Karpas-422 (cell line): ENCODE results near the gene ZNF556. TPM values are rescaled to one million over a fixed set of nuclear protein-coding genes. Genes with fewer than 3 reads are reported as not detected.
"Not testable (repeated sequence)": the region's sequence is repeated elsewhere in the genome, so short reads cannot be mapped to it uniquely, and the experiment has no call there.

Experiments
- DNase-seq: peaks from one replicate; pipeline ENCODE4 v3.0.0-alpha.2; 2015
- H2AFZ ChIP-seq: fragments of 200-600 bp; sonication (generic); 2 replicates; pipeline ENCODE4 v1.6.1; 2014; ENCODE audit warnings: antibody characterized with exemption, low read length, mixed read lengths
- H3K27ac ChIP-seq: fragments of 200-600 bp; sonication (generic); 2 replicates; pipeline ENCODE4 v1.5.1; 2014; ENCODE audit warnings: mild to moderate bottlenecking, low read length, moderate library complexity
- H3K27me3 ChIP-seq: fragments of 200-600 bp; sonication (generic); 2 replicates; pipeline ENCODE4 v1.6.1; 2014; ENCODE audit warnings: low read length, mixed read lengths
- H3K36me3 ChIP-seq: fragments of 200-600 bp; sonication (generic); 2 replicates; pipeline ENCODE4 v1.6.1; 2014; ENCODE audit warnings: low read length, mixed read lengths; ENCODE audit not compliant: insufficient read depth
- H3K4me1 ChIP-seq: fragments of 200-600 bp; sonication (generic); 2 replicates; pipeline ENCODE4 v1.6.1; 2014; ENCODE audit warnings: mild to moderate bottlenecking, low read length, mixed read lengths
- H3K4me2 ChIP-seq: fragments of 200-600 bp; sonication (generic); 2 replicates; pipeline ENCODE4 v1.6.1; 2014; ENCODE audit warnings: low read length, low read depth, mild to moderate bottlenecking; ENCODE audit not compliant: poor library complexity, severe bottlenecking
- H3K4me3 ChIP-seq: fragments of 200-600 bp; sonication (generic); 2 replicates; pipeline ENCODE4 v1.5.1; 2014; ENCODE audit warnings: mild to moderate bottlenecking, antibody characterized with exemption, low read length, mixed read lengths
- H3K79me2 ChIP-seq: fragments of 200-600 bp; sonication (generic); 2 replicates; pipeline ENCODE4 v1.6.1; 2014; ENCODE audit warnings: mild to moderate bottlenecking, low read length, mixed read lengths
- H3K9ac ChIP-seq: fragments of 200-600 bp; sonication (generic); 2 replicates; pipeline ENCODE4 v1.6.0; 2014; ENCODE audit warnings: low read length
- H3K9me2 ChIP-seq: fragments of 200-600 bp; sonication (generic), shearing (Covaris generic); replicated peaks from 2 replicates; pipeline ENCODE4 v1.6.0; 2014; ENCODE audit warnings: mild to moderate bottlenecking, low read length, moderate library complexity; ENCODE audit not compliant: insufficient read depth
- H3K9me3 ChIP-seq: fragments of 300-700, 200-600 bp; sonication (generic); 2 replicates; pipeline ENCODE4 v1.6.1; 2014; ENCODE audit warnings: low read length, mixed read lengths
- H4K20me1 ChIP-seq: fragments of 200-600 bp; sonication (generic); 2 replicates; pipeline ENCODE4 v1.6.1; 2014; ENCODE audit warnings: mild to moderate bottlenecking, antibody characterized with exemption, low read length, low read depth; ENCODE audit not compliant: insufficient read depth
- total RNA-seq: library from RNA; depleted of rRNA; stranded (reverse); fragments of >200 nt; shearing (Covaris generic); gene quantifications from 2 replicates; pipeline ENCODE4 v1.2.3, GENCODE V29; 2014; ENCODE audit warnings: low replicate concordance

The ZNF556 gene
- total RNA-seq, 1 experiment from 2014 or later: not detected

GRCh38 chr19:2887391-2887914 is 20.3 kb downstream of the ZNF556 start:
- DNase-seq: peak; percentile 80
- H3K9me3 ChIP-seq: no peaks in the 10 kb centered on the region
- H4K20me1 ChIP-seq: no peaks in the 10 kb centered on the region
- H3K27me3 ChIP-seq: no peaks in the 10 kb centered on the region
- H3K4me2 ChIP-seq: no peak overlapping the region
- H3K4me1 ChIP-seq: no peaks in the 10 kb centered on the region
- H2AFZ ChIP-seq: no peak overlapping the region
- no peaks in the 10 kb centered on the region for H3K79me2 ChIP-seq
- H3K9me2 ChIP-seq: no peaks in the 10 kb centered on the region
- no peak overlapping the region for H3K27ac ChIP-seq
- H3K36me3 ChIP-seq: no peaks in the 10 kb centered on the region
- H3K9ac ChIP-seq: no peak overlapping the region
- no peak overlapping the region for H3K4me3 ChIP-seq

DNA sequence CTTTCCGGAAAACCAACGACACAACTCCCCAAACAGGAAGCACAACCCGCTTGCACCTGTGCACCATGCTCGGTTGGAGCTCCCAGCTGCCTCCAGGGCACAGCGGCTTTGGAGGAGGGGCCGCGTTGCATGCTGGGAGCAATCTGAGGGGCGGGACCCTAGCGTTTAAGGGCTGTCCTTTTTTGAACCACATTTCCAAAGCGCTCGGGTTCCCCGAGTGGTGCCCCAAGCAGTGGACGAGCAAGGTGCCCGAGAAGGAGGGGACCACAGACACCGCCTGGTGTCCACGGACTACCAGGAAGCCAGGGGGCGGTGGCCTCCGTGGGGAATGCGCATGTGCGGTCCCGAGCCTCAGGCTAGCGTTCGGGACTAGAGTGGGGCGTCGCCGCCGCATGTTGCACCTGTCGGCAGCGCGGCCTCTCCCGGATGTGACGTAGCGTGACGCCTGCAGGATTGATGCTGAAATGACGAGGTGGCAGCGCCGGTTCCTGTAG is 21.6 kb downstream of the ZNF556 start:
- Histone ChIP-seq H2AFZ (no peak overlapping the region), H4K20me1 (no peaks in the 10 kb centered on the region), H3K27me3 (no peaks in the 10 kb centered on the region), H3K36me3 (no peaks in the 10 kb centered on the region), H3K79me2 (no peaks in the 10 kb centered on the region), H3K9ac (no peak overlapping the region), H3K4me2 (no peak overlapping the region), H3K4me3 (no peak overlapping the region), H3K27ac (no peak overlapping the region), H3K9me2 (no peaks in the 10 kb centered on the region), H3K9me3 (no peaks in the 10 kb centered on the region), H3K4me1 (no peaks in the 10 kb centered on the region)
- no peak for DNase-seq

DNA sequence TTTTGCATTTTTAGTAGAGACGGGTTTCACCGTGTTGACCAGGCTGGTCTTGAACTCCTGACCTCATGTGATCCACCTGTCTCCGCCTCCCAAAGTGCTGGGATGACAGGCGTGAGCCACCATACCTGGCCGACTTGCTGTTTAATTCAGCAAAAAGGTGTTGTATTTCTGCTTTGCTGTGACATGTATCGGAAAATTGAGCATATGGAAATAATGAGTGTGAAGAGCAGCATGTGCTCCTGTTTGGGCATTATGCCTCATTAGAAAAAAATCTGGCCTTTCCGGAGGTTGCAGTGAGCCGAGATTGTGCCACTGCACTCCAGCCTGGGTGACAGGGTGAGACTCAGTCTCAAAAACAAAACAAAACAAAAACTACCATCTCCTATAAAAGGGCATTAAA is 23.4 kb downstream of the ZNF556 start:
- H3K36me3 ChIP-seq, H4K20me1 ChIP-seq, H3K27me3 ChIP-seq, H3K4me2 ChIP-seq, H3K9me3 ChIP-seq, H3K4me1 ChIP-seq, H2AFZ ChIP-seq, H3K27ac ChIP-seq, H3K9me2 ChIP-seq, DNase-seq, H3K9ac ChIP-seq, H3K4me3 ChIP-seq, H3K79me2 ChIP-seq: not testable (repeated sequence)

GRCh38 chr19:2896694-2897093 is 29.6 kb downstream of the ZNF556 start:
- Histone ChIP-seq H3K9ac (no peak overlapping the region), H3K4me2 (no peak overlapping the region), H3K4me1 (peaks cover 1% of the 10 kb centered on the region), H3K27ac (no peak overlapping the region), H3K36me3 (no peaks in the 10 kb centered on the region), H4K20me1 (no peaks in the 10 kb centered on the region), H2AFZ (no peak overlapping the region), H3K9me3 (peaks cover 3% of the 10 kb centered on the region; the same call in 1 of the 2 replicates), H3K4me3 (no peak overlapping the region), H3K9me2 (no peaks in the 10 kb centered on the region), H3K79me2 (peaks cover 8% of the 10 kb centered on the region; the same call in 1 of the 2 replicates), H3K27me3 (no peaks in the 10 kb centered on the region)
- DNase-seq: no peak

DNA sequence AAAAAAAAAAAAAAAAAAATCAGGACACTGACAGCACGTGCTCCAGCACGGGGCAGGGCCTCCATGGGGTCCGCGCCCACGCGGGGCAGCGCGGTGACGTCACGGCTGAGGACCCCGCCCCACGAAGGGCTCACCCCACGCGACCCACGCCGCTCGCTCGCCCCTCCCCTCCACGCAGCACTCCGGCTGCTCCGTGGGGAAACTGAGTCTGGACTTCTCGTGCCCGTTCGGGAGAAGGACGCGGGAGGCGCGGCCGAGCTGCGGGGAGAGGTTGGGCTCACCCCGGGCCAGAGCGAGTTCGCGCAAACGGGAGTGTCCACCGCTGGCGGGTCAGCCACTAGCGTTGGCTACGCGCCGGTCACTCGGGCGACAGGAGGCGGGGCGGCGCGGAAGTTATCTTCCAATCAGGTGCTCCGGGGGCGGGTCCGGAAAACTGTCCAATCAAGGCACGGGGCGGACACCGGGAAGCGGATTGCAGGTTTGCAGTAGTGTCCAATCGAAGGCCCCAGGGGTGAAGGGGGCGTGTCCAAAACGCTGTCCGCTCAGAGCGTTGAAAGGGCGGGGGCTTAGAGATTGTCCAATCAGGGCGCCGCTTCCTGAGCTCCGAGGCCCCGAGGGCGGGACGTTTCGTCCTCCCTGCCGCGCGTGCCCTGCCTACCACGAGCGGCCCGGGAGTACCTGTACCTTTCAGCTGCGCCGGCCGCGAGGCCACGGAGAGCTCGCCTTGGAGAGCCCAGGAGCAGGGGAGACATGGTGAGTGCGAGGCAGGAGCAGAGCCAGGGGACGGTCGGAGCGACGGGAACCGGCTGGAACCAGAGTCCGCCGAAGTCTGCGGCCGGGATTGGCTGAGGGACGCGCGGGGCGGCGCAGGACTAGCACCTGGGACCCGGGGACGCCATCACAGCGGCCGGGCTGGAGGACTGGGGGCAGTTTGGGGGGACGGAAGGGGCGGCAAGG is 33.4 kb downstream of the ZNF556 start, which contains the start of gene ZNF57:
ZNF57 (plus strand) TSS at position 633 of the 957 bp plus-strand sequence; CDS start at position 751, 118 bp downstream.
- Histone ChIP-seq H3K9me3 (peaks cover 3% of the 10 kb centered on the region; the same call in 1 of the 2 replicates), H2AFZ (peak within 1 kb of the TSS; percentile 71; the same call in 1 of the 2 replicates)

DNA sequence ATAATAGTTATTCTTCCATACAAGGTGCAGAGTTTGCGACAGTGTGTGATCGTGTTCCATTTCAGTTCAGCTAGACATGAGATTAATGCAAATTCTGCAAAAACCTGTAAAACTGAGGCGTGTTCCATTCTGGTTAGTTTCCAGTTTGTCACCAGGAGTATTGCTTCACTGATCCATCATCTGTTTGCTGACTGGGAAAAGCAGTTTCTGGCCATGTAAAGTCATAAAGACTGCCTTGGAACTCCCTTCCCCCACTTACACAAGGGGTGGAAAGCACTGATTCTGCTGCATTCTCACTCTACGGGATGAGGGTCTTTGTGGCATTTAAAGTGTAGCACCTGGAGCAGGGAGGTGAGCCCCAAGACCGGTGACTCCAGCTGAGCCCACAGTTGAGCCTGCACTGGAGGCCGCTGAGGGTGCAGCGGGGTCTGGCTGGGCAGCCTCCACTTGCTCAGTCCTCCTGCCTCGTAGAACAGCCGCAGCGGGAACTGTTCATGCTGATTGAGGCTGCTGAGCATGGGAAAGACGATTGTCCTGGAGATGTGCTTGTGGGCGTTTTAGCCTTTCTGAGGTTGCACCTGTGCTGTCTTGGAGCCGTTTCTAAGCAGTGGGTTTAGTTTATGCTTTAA is 35.6 kb downstream of the ZNF556 start:
- DNase-seq: no peak
- Histone ChIP-seq H3K79me2 (peaks cover 35% of the 10 kb centered on the region; the same call in 1 of the 2 replicates), H3K4me2 (no peak overlapping the region)

More for the DNA sequence above, 33.4 kb downstream of the ZNF556 start, which contains the start of gene ZNF57:
- peak; percentile 97 for DNase-seq
- Histone ChIP-seq H4K20me1 (no peaks in the 10 kb centered on the region), H3K36me3 (no peaks in the 10 kb centered on the region), H3K4me1 (peaks cover 7% of the 10 kb centered on the region), H3K79me2 (peaks cover 30% of the 10 kb centered on the region; the same call in 1 of the 2 replicates), H3K27me3 (no peaks in the 10 kb centered on the region), H3K27ac (no peak within 1 kb of the TSS), H3K9me2 (no peaks in the 10 kb centered on the region), H3K4me3 (peak within 1 kb of the TSS; percentile 73), H3K4me2 (peak within 1 kb of the TSS; percentile 71), H3K9ac (peak within 1 kb of the TSS; percentile 69)

DNA sequence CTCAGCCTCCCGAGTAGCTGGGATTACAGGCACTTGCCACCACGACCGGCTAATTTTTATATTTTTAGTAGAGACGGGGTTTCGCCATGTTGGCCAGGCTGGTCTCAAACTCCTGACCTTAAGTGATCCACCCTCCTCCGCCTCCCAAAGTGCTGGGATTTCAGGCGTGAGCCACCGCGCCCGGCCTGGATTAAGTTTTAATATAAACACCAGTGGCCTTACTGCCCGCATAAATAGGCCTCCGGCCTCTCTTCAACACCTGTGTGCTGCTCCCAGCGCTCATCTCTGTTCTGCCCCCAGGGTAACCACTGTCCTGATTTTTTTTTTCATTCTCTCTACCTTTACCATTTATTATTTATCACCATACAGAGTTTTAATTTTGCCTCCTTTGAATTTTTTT is 36.2 kb downstream of the ZNF556 start:
- H3K27ac ChIP-seq, H3K4me1 ChIP-seq, H3K9ac ChIP-seq, H3K9me2 ChIP-seq, H3K27me3 ChIP-seq, H3K4me3 ChIP-seq, H3K36me3 ChIP-seq, H4K20me1 ChIP-seq, DNase-seq, H3K9me3 ChIP-seq, H2AFZ ChIP-seq, H3K4me2 ChIP-seq: not testable (repeated sequence)
- peaks cover 35% of the 10 kb centered on the region; the same call in 1 of the 2 replicates for H3K79me2 ChIP-seq

More for the DNA sequence above, 35.6 kb downstream of the ZNF556 start:
- Histone ChIP-seq H3K9me3 (no peaks in the 10 kb centered on the region), H4K20me1 (no peaks in the 10 kb centered on the region), H3K9me2 (no peaks in the 10 kb centered on the region), H2AFZ (no peak overlapping the region), H3K36me3 (no peaks in the 10 kb centered on the region), H3K4me1 (peaks cover 7% of the 10 kb centered on the region), H3K9ac (no peak overlapping the region), H3K27me3 (no peaks in the 10 kb centered on the region), H3K4me3 (no peak overlapping the region), H3K27ac (no peak overlapping the region)
